GM19193 (cell line): ENCODE results near the gene IL33.

ENCODE experiments used
- POLR2A ChIP-seq: IDR thresholded peaks from 4 replicates; pipeline ENCODE4 v1.6.1; 2011; ENCODE audit not compliant: insufficient read depth, insufficient read length; ENCODE audit errors: extremely low read depth

Gene IL33

DNA sequence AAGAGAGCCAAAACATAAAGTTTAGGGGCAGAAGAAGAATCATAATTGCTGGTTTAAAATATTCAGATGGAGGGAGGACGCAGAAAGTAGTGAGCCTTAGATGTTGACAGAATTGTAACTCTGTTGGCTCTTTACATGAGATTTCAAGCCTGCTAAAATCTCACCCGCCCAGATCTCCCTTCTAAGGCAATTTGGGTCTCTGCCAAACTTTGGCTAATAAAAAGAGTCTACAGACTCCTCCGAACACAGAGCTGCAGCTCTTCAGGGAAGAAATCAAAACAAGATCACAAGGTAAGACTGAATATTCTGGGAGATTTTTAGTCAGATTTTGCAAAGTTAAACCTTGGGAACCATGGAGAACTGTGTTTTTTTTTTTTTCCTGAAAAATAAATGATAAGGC is at the start of gene IL33:
TSS of gene IL33 (plus strand) at position 246 of the 400 bp plus-strand sequence. CDS start 25,888 bp downstream, outside the sequence.
- no peak for TF ChIP-seq POLR2A

DNA sequence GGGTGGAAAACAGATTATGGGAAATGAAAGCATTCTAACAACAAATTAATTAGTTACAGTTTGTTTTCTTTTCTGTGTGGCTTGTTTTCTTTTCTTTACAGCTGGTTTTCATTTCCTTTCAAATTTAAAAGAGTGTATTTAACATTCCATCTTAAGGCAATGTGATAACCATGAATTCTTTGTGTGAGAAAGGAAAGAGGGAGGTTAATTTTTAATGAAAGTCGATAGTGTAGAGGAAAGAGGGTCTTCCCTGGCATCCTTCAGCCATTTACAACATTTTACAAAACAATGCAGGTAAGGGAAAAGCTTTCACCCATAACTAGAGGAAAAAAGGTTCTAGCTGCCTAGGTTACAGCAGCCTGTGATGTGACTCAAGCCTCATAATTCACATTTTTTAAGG is 43.9 kb upstream of the IL33 start:
- no peak for TF ChIP-seq POLR2A

GRCh38 chr9:6173914-6174313 is 41.7 kb upstream of the IL33 start:
- no peak for TF ChIP-seq POLR2A

DNA sequence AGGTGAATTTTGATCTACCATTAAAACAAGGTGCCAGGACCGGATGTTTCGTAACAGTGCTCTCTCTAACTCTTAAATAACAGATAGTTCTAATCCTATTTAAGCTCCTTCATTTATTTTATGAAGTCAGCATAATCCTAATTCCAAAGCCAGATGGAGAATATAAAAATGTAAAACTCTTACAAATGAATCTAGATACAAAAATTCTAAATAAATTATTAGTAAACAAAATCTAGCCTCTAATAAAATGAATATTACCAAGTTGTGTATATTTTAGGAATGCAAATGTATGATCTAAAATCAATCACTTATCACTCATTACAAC is 32.4 kb upstream of the IL33 start:
- no peak for TF ChIP-seq POLR2A

DNA sequence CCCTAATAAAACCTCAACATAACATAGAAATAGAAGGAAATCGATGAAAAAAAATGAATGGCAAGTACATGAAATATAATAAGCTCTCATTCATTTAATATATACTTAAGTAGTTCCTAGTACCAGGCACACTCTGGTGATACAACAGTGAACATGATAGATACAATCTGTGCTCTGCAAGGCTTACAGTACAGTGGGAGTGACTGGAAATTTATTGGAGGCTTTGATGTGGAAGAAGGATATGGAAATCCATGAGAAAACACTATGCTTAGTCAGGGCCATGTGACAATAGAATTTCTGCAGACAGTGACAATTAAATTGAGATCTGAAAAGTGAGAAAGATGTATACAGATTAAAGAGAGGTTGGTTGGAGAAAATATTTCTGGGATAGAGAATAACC is 32.0 kb upstream of the IL33 start:
- no peak for TF ChIP-seq POLR2A

GRCh38 chr9:6184749-6185645 is 30.6 kb upstream of the IL33 start:
- TF ChIP-seq POLR2A, result no peak

- no peak for TF ChIP-seq POLR2A
Measured at GRCh38 chr9:6186691-6187090, 28.9 kb upstream of the IL33 start.

DNA sequence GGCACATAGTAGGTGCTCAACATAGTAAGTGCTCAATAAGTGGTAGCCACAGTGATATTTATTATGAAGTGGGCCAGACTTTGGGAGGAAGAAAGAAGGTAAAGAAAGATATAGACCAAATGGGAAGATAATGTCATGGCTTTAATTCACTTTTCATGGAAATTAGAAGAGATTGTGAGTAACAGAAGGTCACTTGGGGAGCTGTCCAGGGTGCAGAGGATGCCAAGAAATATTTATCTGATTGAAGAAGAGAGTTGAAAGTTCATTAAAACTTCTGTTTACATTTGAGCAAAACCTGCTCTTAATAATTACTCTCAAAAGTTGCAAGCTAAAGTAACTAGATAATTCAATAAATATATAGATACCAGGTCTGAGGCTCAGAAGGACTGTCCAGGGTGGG is 28.3 kb upstream of the IL33 start:
- TF ChIP-seq POLR2A, result no peak

DNA sequence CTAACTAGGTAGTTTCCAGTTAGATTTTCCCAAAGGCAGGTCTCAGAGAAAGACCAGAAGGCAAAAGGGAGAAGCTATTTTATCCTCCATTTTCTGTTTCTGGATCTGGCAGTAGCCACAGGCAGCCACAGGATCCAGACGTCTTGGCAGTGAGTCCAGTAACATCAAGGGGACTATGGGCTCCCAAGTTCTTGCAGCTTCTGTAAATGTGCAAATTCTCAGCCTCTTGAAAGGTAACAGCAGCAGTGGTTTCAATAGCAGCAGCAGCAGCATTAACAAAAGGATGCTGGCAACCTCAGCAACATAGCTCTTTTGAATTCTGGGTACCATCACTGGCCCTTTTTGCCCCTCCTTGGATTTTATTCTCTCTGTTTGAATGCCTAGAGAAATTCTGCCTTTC is 27.1 kb upstream of the IL33 start:
- TF ChIP-seq POLR2A, result no peak

DNA sequence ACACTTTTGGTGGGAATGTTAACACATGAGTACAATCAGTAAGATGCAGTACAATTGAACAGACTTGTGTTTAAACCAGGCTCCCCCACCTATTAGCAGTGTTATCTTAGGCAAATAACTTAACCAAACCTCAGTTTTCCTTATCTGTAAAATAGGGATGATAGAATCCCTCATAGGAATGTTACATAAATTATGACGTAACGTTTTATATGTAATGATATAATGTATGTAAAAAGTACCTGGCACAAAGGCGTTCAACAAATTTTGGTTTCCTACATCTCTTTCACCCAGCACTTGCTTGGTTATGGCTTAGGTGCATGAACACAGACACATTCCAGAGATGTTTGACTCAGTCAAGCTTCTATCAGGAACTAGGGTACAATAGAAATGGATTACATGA is 26.7 kb upstream of the IL33 start:
- no peak for TF ChIP-seq POLR2A

- no peak for TF ChIP-seq POLR2A
Measured at GRCh38 chr9:6194934-6195333, 20.7 kb upstream of the IL33 start.

GRCh38 chr9:6195714-6196360 is 19.8 kb upstream of the IL33 start:
- TF ChIP-seq POLR2A, result no peak

DNA sequence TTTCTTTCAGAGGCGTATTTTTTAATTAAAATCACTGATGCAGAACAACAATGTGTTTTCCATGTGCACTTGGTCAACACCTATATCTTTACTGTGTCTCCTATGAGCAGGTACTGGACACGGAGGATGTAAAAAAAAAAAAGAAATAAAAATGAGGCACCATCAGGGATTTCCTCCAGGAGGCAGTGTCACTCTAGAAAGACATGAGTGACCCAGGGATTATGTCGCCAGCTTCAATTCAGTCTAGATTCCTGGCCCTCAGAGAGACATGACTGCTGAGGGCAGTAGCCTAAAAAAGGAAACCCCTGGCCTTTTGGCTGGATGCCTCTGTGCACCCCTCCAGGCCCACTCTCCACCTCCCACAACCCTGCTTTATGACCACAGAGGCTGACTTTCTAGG is 18.3 kb upstream of the IL33 start:
- TF ChIP-seq POLR2A, result no peak

- no peak for TF ChIP-seq POLR2A
Measured at GRCh38 chr9:6198251-6198650, 17.4 kb upstream of the IL33 start.

DNA sequence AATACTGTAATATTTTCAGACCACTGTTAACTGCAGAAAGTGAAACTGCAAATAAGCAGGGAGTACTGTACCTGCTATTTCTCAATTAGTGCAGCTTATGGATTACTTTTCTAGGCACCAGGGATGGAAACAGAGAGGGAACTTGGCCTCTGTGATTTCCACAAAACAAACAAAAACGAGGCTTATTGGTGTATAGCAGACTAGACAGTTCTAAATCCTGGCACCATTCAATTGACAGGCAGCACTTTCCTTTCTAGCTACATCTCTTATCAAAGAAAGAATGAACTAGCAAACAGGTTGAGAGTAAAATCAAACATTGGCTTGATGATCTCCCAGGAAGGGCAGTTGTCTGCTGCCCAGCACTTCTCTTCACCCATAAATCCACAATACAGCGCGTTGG is 16.0 kb upstream of the IL33 start:
- TF ChIP-seq POLR2A, result no peak

- no peak for TF ChIP-seq POLR2A
Measured at GRCh38 chr9:6200761-6201160, 14.8 kb upstream of the IL33 start.

DNA sequence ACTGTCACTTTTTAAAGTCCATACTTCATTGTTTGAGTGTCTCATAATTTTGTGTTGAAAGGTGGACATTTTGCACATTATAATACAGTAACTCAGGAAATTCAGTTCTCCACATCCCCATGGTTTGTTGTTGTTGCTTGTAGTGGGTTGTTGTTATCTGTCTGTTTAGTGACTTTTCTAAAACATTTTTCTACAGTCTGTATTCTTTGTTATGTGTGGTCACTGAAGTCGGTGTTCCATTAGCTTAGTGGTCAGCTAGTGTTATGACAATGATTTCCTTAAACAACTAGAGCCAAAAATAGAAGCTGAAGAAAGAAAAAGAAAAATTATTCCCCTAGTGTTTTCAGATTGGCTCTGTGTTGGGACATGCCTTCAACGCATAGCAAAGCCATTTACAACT is 5.6 kb upstream of the IL33 start:
- TF ChIP-seq POLR2A, result no peak

DNA sequence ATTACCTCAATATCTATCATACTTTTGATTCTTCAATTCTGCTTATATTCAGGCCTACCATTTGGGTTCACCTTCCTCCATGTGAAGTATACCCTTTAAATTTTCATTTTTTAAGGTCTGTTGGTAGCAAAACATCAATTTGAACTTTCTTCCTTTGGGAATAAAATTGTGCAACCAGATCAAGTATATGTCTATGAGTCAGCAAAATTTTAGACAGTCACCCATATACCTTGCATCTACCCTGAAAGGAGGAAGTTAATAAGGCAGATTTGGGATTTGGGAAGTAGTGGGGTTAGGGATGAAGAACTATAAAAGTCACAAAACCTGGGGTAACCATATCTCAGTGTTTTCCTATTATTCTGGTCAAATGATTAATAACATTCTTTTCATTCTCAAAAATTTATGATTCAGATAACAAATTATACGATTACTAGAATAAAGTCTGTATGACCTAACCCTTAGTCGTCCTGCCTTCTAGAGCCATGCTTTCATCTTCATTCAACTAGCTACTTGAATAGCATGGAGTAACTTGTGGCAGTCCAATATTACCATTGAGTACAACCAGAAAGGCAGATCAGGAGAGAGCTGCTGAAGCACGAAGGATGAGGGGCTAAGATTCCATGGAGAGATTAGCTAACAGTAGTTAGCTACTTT is 2.8 kb upstream of the IL33 start:
- no peak for TF ChIP-seq POLR2A
